Body of pancreas (tissue), 4 donors: ENCODE data around the gene CIAO1.
"Not testable (repeated sequence)": the region's sequence is repeated elsewhere in the genome, so short reads cannot be mapped to it uniquely, and the experiment has no call there.

Experiments
- CTCF ChIP-seq, 7 experiments: fragments of 450-650 bp in 4 of 7; fragments of 200-600 bp in 3 of 7; sonication (generic) in 3 of 7; IDR thresholded peaks; one replicate each; pipeline ENCODE4 v1.5.1; 2016 to 2019; ENCODE audit warnings: antibody characterized with exemption in 7 of 7
- POLR2A ChIP-seq, 3 donors: fragments of 450-650 bp; IDR thresholded peaks; one replicate each; pipeline ENCODE4 v1.6.1; 2016; ENCODE audit warnings: antibody characterized with exemption in 3 of 3, mild to moderate bottlenecking in 2 of 3

- not testable (repeated sequence) for TF ChIP-seq CTCF, POLR2A (IDR thresholded peaks at IDR 0.05)
Observed at GRCh38 chr2:96257744-96258143, 8.3 kb upstream of the CIAO1 start.
